ENCODE results near the gene TEX11.

TEX11 gene

DNA sequence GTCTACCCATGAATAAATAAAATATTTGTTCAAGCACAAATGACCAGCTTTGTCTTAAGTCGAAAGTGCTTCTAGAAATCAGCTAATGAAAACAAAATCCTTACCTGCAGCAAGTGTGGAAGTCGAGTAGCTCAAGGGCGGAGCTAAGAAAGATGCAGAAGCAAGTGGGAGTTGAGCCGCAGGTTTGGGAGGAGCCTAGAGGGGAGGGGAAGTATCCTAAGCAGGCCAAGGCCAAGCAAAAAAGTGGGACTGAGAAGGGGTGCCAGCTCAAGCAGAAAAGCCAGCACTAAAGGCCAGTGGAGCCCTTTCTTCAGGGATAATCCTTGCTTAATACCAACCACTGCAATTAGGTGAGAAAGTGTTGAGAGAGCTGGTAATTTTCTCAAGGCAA lies 403.1 kb downstream of the TEX11 start:
- H3K4me3 ChIP-seq (replicated peaks; ENCODE audit: low read depth, low read length): no peak overlapping the region
- TF ChIP-seq, protein P1, sequence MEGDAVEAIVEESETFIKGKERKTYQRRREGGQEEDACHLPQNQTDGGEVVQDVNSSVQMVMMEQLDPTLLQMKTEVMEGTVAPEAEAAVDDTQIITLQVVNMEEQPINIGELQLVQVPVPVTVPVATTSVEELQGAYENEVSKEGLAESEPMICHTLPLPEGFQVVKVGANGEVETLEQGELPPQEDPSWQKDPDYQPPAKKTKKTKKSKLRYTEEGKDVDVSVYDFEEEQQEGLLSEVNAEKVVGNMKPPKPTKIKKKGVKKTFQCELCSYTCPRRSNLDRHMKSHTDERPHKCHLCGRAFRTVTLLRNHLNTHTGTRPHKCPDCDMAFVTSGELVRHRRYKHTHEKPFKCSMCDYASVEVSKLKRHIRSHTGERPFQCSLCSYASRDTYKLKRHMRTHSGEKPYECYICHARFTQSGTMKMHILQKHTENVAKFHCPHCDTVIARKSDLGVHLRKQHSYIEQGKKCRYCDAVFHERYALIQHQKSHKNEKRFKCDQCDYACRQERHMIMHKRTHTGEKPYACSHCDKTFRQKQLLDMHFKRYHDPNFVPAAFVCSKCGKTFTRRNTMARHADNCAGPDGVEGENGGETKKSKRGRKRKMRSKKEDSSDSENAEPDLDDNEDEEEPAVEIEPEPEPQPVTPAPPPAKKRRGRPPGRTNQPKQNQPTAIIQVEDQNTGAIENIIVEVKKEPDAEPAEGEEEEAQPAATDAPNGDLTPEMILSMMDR (IDR thresholded peaks at IDR 0.05; ENCODE audit: low read length, missing control alignments): no peak
- no peak for DNase-seq (ENCODE audit: low read depth)

DNA sequence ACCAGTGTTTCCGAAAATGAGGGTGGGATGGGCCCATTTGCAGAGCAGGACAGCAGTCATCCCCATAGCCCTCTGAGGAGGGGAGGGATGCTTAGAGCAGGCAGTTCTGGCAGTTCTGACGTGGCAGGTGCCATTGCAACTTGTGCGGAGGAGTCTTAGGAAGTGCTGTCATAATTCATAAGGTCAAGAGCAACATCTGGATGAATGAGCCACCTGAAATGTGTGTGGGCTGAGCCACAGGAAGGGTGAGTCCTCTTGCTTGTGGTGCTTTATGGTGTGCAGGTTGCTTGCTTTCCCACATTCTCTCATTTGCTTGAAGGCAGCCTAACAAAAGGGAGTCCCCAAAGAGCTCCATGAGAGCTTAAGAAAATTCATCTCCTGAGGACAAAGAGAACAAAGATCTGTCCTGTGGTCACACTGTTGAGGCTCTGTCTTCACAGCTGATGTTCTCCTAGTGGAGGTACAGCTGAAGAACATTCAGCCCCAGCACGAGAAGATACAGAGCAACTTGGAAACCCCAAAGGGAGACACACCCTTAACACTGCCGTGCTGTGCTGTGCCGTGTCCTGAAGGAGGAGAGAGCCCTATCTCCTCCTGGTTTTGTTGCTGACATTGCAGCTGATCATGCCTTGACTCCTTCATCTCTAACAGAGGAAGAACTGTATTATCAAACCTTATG lies 403.6 kb downstream of the TEX11 start:
- DNase-seq (ENCODE audit: low read depth): no peak
- TF ChIP-seq, protein P1 (IDR thresholded peaks at IDR 0.05; ENCODE audit: low read length, missing control alignments): no peak
- H3K4me3 ChIP-seq (replicated peaks; ENCODE audit: low read depth, low read length): no peak overlapping the region

DNA sequence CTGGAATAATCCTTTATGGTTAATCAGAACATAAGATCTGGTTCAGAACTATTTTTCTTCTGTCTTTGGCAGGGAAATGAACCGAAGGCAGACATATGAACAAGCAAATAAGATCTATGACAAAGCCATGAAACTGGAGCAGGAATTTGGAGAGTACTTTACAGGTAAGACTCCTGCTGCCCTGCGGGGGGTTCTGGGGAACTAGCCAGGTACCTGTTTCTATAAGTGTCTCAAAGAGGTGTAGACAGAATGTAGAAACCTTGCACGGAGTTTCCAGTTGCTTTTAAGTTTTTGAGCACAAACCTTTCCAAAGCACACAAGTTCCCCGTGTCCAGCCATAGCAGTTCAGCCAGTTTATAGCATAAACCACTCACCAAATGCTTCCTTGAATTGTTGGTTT lies 407.7 kb downstream of the TEX11 start:
- no peak for DNase-seq (ENCODE audit: low read depth)
- no peak overlapping the region for H3K4me3 ChIP-seq (replicated peaks; ENCODE audit: low read depth, low read length)
- TF ChIP-seq, protein P1 (IDR thresholded peaks at IDR 0.05; ENCODE audit: low read length, missing control alignments): no peak

DNA sequence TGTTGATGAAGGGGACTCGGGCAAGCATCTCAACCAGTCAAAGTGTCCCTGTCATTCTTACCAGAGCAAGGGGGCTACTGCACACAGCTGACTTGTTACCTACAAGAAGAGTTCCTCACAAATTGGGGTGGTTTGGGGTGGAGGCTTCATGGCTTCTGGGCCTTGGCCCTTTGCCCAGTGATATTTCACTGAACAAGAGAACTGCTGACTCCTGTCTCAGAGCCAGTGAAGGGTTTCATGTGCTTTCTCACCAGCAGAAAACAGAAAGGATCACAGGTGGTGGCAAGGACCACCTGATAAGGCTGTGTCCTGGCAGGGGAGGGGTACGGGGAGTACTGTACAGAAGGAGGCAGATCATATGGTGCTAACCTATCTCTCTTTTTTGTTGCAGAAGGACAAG lies 410.4 kb downstream of the TEX11 start:
- TF ChIP-seq, protein P1 (IDR thresholded peaks at IDR 0.05; ENCODE audit: low read length, missing control alignments): no peak
- H3K4me3 ChIP-seq (replicated peaks; ENCODE audit: low read depth, low read length): no peak overlapping the region
- no peak for DNase-seq (ENCODE audit: low read depth)

DNA sequence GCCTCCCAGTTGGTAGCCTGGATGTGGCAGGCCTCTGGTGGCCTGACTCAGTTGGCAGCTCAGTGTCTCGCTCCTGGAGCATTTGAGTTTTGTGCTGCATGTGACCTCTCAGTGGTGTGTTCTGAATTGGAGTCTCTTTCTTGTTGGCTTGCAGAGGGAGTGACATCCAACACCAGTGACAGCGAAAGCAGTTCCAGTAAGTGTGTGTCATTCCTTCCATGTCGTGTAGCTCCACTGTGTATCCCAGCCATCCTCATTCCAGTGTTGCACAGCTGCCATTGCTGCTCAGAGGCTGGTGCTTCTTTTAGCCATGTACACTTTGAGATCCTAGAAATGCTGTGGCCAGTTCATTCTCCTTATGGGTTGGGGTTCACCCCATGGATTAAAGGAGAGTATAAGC lies 411.5 kb downstream of the TEX11 start:
- TF ChIP-seq, protein P1 (IDR thresholded peaks at IDR 0.05; ENCODE audit: low read length, missing control alignments): no peak
- no peak overlapping the region for H3K4me3 ChIP-seq (replicated peaks; ENCODE audit: low read depth, low read length)
- DNase-seq (ENCODE audit: low read depth): no peak

DNA sequence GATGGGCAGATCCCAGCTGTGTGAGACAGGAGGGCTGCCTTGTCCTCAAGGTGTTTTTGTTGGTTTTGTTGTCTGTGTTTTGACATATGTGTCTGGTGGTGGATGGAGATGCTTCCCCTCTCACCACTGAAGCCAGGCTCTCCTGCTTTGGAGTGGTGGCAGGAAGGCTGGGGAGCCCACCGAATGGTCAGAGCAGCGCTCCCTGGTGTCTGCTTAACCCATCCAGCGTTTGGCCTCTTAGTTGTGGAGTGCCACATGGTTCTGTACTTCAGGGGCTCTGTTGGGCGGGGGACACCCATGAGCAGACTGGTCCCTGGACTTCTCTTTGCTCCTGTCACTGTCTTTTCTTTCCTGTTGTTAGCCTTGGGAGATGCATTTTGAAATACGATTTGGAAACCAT lies 412.0 kb downstream of the TEX11 start:
- H3K4me3 ChIP-seq (replicated peaks; ENCODE audit: low read depth, low read length): no peak overlapping the region
- no peak for DNase-seq (ENCODE audit: low read depth)
- TF ChIP-seq, protein P1 (IDR thresholded peaks at IDR 0.05; ENCODE audit: low read length, missing control alignments): no peak

DNA sequence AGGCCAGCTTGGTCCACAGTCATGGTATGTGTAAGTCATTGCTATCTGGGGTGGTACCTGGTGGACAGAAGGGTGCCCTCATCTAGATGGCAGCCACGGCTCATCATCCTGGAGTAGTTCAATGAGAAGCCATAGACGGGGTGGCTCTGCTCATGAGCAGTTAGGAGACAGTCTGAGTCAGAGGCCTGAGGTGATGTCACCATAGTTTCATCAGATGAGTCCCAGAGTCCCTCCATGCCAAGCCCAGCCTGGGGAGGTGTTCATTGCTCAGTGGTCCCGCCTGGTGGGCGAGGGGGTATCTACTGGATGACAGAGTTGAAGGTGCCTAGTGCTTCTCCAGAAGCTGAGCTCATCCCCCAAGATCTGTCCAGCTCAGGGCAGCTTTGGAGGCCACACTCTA lies 414.1 kb downstream of the TEX11 start:
- no peak for DNase-seq (ENCODE audit: low read depth)
- H3K4me3 ChIP-seq (replicated peaks; ENCODE audit: low read depth, low read length): no peak overlapping the region
- TF ChIP-seq, protein P1 (IDR thresholded peaks at IDR 0.05; ENCODE audit: low read length, missing control alignments): no peak

Data from fibroblast of pulmonary artery (primary cell).